ENCODE results near the gene MESD.

MESD gene

DNA sequence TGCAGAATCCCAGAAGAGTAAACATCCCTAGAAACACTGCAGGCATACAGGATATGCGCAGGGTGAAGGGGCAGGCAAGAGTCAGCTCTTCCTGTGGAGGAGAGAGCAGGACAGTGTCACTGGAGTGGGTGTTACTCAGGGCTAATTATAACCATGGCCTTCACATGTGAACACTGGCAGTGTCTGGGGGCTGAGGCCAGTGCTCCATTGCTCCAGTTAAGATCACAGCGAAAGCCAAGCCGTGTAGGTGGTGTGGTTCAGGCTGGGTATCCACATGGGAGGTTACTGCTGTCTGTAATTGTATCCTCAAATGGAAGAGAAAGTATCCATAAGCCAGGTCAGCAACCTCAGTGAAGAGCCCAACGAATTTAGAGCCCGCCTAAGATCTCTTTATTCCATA lies 84.6 kb downstream of the MESD start:
- no peak for DNase-seq (ENCODE audit: low spot score)

DNA sequence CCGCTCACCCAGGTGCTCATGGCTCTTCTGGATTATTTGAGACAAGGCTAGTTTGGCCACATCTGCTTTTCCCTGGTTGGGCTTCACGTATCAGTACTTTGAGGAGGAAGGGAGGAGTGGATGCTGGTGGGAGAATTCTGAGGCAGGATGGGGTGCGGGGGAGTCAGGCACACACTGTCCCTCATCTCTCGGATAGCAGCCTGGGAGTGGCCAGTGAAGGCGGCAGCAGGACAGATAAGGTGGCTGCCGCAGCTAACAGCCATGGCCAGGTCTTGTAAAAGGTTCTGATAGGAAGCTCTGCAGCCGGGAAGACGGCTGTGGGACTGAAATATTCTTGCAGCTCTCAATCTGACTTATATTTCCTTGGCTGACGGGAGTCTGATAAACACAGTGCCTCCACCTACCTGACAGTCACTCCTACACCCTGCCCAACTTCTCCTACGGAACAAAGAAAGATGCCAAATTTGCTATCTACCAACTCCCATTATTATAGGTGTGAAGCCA lies 87.3 kb downstream of the MESD start:
- DNase-seq (ENCODE audit: low spot score) = peak; percentile 60

GRCh38 chr15:80898040-80898439 lies 91.6 kb downstream of the MESD start:
- no peak for DNase-seq (ENCODE audit: low spot score)

All from putamen (tissue), 1 donor.